Kidney (tissue), 14 donors: ENCODE data around the gene KRTAP5-2. TPM values are rescaled to one million over a fixed set of nuclear protein-coding genes. Genes with fewer than 3 reads are reported as not detected.
"Not testable (repeated sequence)": the region's sequence is repeated elsewhere in the genome, so short reads cannot be mapped to it uniquely, and the experiment has no call there.

ENCODE experiments used
- DNase-seq, 5 donors: peaks; one replicate each; pipeline ENCODE4 v3.0.0-alpha.2; 2013 to 2020
- FAIRE-seq: peaks from 2 replicates; lab custom pipeline; 2012; peaks lifted over from hg19 to GRCh38; lab: Jason Lieb, UNC
- H3K27ac ChIP-seq, 2 donors: one replicate each; pipeline ENCODE4 v1.7.0; 2013; ENCODE audit warnings: low read depth in 2 of 2, low read length in 2 of 2, inconsistent platforms in 1 of 2
- H3K27me3 ChIP-seq: one replicate; pipeline ENCODE4 v1.7.1; 2013; ENCODE audit warnings: low read length, inconsistent platforms; ENCODE audit not compliant: control insufficient read depth, insufficient read depth
- H3K36me3 ChIP-seq, 3 donors: one replicate each; pipeline versions ENCODE4 v1.7.0 to v1.7.1; 2013; ENCODE audit warnings: low read length in 3 of 3, control low read depth in 1 of 3, inconsistent platforms in 1 of 3; ENCODE audit not compliant: insufficient read depth in 3 of 3, control insufficient read depth in 2 of 3
- H3K4me1 ChIP-seq, 3 donors: one replicate each; pipeline versions ENCODE4 v1.7.0 to v1.7.1; 2013; ENCODE audit warnings: low read length in 3 of 3, inconsistent platforms in 1 of 3, low read depth in 1 of 3; ENCODE audit not compliant: control insufficient read depth in 2 of 3, insufficient read depth in 2 of 3
- H3K4me3 ChIP-seq, 3 donors: one replicate each; pipeline versions ENCODE4 v1.7.0 to v1.8.1; 2013; ENCODE audit warnings: low read length in 3 of 3, control low read depth in 1 of 3, inconsistent platforms in 1 of 3
- H3K9ac ChIP-seq, 3 donors: one replicate each; pipeline versions ENCODE4 v1.7.0 to v1.7.1; 2013; ENCODE audit warnings: low read length in 3 of 3, control low read depth in 1 of 3, inconsistent platforms in 1 of 3
- H3K9me3 ChIP-seq, 3 donors: one replicate each; pipeline versions ENCODE4 v1.7.0 to v1.7.1; 2013; ENCODE audit warnings: low read length in 3 of 3, control low read depth in 1 of 3, inconsistent platforms in 1 of 3; ENCODE audit not compliant: control insufficient read depth in 2 of 3, insufficient read depth in 1 of 3
- CTCF ChIP-seq: IDR thresholded peaks from 3 replicates; pipeline ENCODE4 v1.5.1; 2012; ENCODE audit warnings: mild to moderate bottlenecking, moderate library complexity, borderline replicate concordance; ENCODE audit not compliant: insufficient read depth; ENCODE audit errors: extremely low read depth
- intact Hi-C: fragments of 100-400 bp; cut with DNase I; formaldehyde crosslinking; loops from one replicate; pipeline ENCODE4 v1.11.1; 2022
- polyA plus RNA-seq: library from polyadenylated mRNA; stranded (reverse); fragments of 350-450 nt; fragmentation: Illumina TruSeq; extraction: RNeasy Lipid Tissue Mini Kit (QIAGEN cat#74804); gene quantifications from one replicate; pipeline ENCODE4 v1.2.3, GENCODE V29; 2014; ENCODE audit warnings: low read depth, low replicate concordance; ENCODE audit not compliant: insufficient read depth
- total RNA-seq: library from RNA; stranded (reverse); fragmentation: NEBNext Ultra II Directional; extraction: Animal tissue kit (Norgen Biotek cat#: 25700); gene quantifications from one replicate; pipeline ENCODE4 v1.2.1, GENCODE V29; 2021
- donor health status: control.
- donor health status: control.
- donor health status: control.
- donor health status: control.
- donor health status: control.
- donor health status: DM: yes; HTN: yes; CAD: no.
- donor health status: Normal renal cell carcinoma (clear cell type).

Gene KRTAP5-2
- total and polyA plus RNA-seq, 2 donors from 2014 or later, result not detected

DNA sequence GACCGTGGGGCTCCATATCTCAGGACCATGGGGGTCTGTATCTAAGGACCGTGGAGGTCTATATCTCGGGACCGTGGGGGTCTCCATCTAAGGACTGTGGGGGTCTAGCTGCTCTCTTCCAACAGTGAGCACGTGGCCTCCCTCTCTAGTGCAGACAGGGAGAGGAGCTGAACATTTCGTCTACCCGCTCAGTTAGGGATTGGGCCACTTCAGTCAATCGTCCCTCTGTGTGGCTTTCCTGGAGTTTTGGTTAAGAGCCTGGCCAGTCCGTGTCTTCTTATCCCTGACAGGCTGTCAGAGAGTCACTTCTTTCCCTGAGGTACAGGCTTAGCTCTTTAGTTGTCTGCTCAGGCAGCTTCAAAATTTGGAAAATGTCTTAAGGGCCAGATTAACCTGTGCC, 16.1 kb downstream of the KRTAP5-2 start:
- DNase-seq (no peak), FAIRE-seq (no peak)
- Histone ChIP-seq H3K9me3 (peaks cover 0 to 4% (median 0%) of the 10 kb centered on the region in 3 donors), H3K9ac (no peak overlapping the region), H3K27ac (no peak overlapping the region), H3K27me3 (no peaks in the 10 kb centered on the region), H3K36me3 (no peaks in the 10 kb centered on the region), H3K4me1 (no peaks in the 10 kb centered on the region), H3K4me3 (no peak overlapping the region)
- intact Hi-C loops, result no loop called here
- TF ChIP-seq CTCF, result no peak

- FAIRE-seq (no peak), DNase-seq (peak in 1 of 5 donors; percentile 18)
- Histone ChIP-seq H3K4me3 (no peak overlapping the region), H3K4me1 (peaks cover 0 to 15% (median 0%) of the 10 kb centered on the region in 3 donors), H3K27ac (no peak overlapping the region), H3K9ac (no peak overlapping the region), H3K36me3 (no peaks in the 10 kb centered on the region), H3K27me3 (no peaks in the 10 kb centered on the region), H3K9me3 (peaks cover 0 to 4% (median 0%) of the 10 kb centered on the region in 3 donors)
- intact Hi-C loops, result no loop called here
- TF ChIP-seq CTCF, result no peak
Observed at GRCh38 chr11:1576825-1577224, 21.3 kb downstream of the KRTAP5-2 start.

- H3K36me3 ChIP-seq, H3K9me3 ChIP-seq, FAIRE-seq, H3K27me3 ChIP-seq, H3K4me3 ChIP-seq, H3K9ac ChIP-seq, intact Hi-C loops, H3K27ac ChIP-seq: not testable (repeated sequence)
- H3K4me1 ChIP-seq, result peaks cover 0 to 15% (median 0%) of the 10 kb centered on the region in 3 donors
- DNase-seq, result peak in 2 of 5 donors; percentile 11 to 35
Observed at GRCh38 chr11:1575756-1576155, 22.3 kb downstream of the KRTAP5-2 start.

GRCh38 chr11:1574933-1575242, 23.2 kb downstream of the KRTAP5-2 start:
- H3K4me3 ChIP-seq, result no peak overlapping the region
- intact Hi-C loops, result no loop called here
- no peaks in the 10 kb centered on the region for H3K36me3 ChIP-seq
- no peak for DNase-seq
- H3K9ac ChIP-seq, result no peak overlapping the region
- no peak overlapping the region for H3K27ac ChIP-seq
- TF ChIP-seq CTCF, result no peak
- no peak for FAIRE-seq
- H3K27me3 ChIP-seq, result no peaks in the 10 kb centered on the region
- H3K4me1 ChIP-seq, result peaks cover 0 to 15% (median 0%) of the 10 kb centered on the region in 3 donors
- peaks cover 0 to 4% (median 0%) of the 10 kb centered on the region in 3 donors for H3K9me3 ChIP-seq
